GM12873 (cell line): ENCODE data around the gene KDSR.

Experiments
- CTCF ChIP-seq: IDR thresholded peaks from 2 replicates; pipeline ENCODE4 v1.5.1; 2012; ENCODE audit warnings: low read depth, mild to moderate bottlenecking, moderate library complexity, low read length, control low read depth; ENCODE audit not compliant: insufficient read depth; ENCODE audit errors: missing control alignments

The KDSR gene

DNA sequence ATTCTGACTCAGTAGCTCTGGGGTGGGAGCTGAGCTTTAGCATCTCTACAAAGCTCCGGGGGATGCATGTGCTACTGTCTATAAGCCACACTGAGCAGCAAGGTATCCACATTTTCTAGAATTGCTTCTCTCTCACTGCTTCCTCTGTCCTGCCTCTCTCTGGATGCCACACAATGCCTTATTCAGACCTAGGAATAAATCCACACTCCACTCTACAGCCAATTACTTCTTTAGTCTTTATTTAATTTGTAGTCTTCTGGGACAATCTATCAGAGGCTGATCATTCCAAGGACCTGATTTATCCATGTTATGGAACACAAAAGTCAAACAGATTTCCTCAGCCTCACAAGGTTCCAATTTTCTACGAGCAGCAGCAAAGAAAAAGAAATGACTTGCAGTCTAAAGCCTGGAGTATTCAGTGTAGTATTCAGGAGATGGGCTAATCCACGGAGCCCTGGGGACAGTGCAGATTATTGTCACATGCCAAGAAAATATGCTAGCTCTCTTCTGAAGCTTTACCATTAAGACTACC is 51.8 kb downstream of the KDSR start:
- no peak for TF ChIP-seq CTCF

DNA sequence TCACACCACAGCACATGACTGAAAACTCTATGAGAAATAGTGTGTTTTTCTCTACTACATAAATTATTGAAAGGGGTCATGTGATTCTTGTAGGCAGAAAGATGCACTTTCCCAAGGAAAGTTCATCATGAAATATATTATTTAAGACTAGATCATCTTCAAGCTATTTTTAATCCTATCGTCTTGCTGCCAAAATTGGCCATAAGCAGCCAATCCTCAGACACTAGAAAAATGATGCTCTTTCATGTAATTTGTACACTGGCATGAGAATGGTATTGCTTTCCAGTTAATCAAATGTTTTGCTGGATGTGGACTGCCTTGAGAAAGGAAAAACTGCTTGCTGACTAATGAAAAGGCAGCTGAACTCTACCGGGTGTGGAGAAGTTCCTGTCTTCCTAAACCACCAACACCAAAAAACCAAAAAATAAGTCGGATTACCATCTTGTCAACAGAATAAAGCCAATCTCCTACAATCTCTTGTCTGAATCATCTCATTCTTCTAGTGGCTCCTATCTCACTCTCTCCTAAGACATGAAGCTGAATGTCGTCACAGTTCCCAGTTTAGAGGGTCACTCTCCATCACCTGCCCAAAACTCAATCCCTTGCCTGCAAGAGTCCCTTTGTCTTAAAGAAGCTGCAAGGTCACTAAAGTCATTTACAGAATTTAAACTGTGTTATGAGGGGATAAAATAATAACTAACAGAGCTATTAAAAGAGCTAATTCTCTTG is 52.8 kb downstream of the KDSR start:
- no peak for TF ChIP-seq CTCF

DNA sequence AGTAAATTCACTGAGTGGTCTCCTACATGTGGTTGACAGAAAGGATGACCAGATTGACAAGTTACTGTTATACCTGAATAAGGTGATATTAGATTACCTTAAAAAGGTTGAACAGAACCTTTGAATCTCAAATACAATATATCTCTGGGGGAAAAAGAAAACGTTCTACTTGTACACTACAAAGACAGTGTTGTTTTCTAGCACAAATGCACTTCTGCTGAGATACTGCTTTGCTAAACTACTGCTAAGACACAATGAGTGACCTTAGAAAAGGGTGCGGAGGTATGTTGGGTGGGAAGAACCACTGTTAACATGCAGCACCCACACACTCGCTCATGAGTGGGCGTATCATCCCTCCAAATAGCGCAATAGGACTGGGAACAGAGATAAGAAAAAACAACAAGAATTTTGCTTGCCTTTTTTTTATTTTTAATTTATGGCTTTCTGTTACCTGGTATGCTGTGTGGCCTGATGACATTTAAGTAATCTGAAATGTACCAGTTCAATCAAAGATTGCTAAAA is 53.5 kb downstream of the KDSR start:
- TF ChIP-seq CTCF, result no peak

- TF ChIP-seq CTCF, result no peak
Measured at GRCh38 chr18:63312737-63313395, 54.1 kb downstream of the KDSR start.

- no peak for TF ChIP-seq CTCF
Measured at GRCh38 chr18:63312019-63312409, 55.0 kb downstream of the KDSR start.

- no peak for TF ChIP-seq CTCF
Measured at GRCh38 chr18:63311118-63312018, 55.6 kb downstream of the KDSR start.
